Neural cell (in vitro differentiated cells): ENCODE results near the gene ENOSF1. TPM values are rescaled to one million over a fixed set of nuclear protein-coding genes. Genes with fewer than 3 reads are reported as not detected.

Experiments used
- H2AFZ ChIP-seq: fragments of 200-600, 300-800 bp; sonication (generic), shearing (Covaris generic); 2 replicates; pipeline ENCODE4 v1.6.0; 2014; ENCODE audit warnings: low read depth, mild to moderate bottlenecking, antibody characterized with exemption, low read length, moderate library complexity
- H3F3A ChIP-seq: fragments of 200-600 bp; shearing (Covaris generic); 2 replicates; pipeline ENCODE4 v1.6.1; 2016; ENCODE audit warnings: mild to moderate bottlenecking, moderate library complexity, mixed read lengths, antibody characterized with exemption, low read length; ENCODE audit not compliant: insufficient read depth, poor library complexity, severe bottlenecking
- H3K27ac ChIP-seq: fragments of 200-600, 300-800 bp; sonication (generic), shearing (Covaris generic); 2 replicates; pipeline ENCODE4 v1.5.1; 2014; ENCODE audit warnings: mild to moderate bottlenecking, low read length, moderate library complexity
- H3K27me3 ChIP-seq: fragments of 300-800, 200-600 bp; sonication (generic), shearing (Covaris generic); 2 replicates; pipeline ENCODE4 v1.6.0; 2014; ENCODE audit warnings: mild to moderate bottlenecking, low read depth, low read length, moderate library complexity; ENCODE audit not compliant: insufficient read depth
- H3K36me3 ChIP-seq: fragments of 300-800, 200-600 bp; sonication (generic), shearing (Covaris generic); 2 replicates; pipeline ENCODE4 v1.5.1; 2014; ENCODE audit warnings: mild to moderate bottlenecking, antibody characterized with exemption, low read length, moderate library complexity; ENCODE audit not compliant: insufficient read depth
- H3K4me2 ChIP-seq: fragments of 300-800, 200-600 bp; sonication (generic), shearing (Covaris generic); 2 replicates; pipeline ENCODE4 v1.6.0; 2014; ENCODE audit warnings: mild to moderate bottlenecking, low read length
- H3K4me3 ChIP-seq: fragments of 300-800, 200-600 bp; sonication (generic), shearing (Covaris generic); 2 replicates; pipeline ENCODE4 v1.5.1; 2014; ENCODE audit warnings: mild to moderate bottlenecking, low read length, moderate library complexity
- H3K79me2 ChIP-seq: fragments of 200-600 bp; shearing (Covaris generic); replicated peaks from 2 replicates; pipeline ENCODE4 v1.6.0; 2014; ENCODE audit warnings: mild to moderate bottlenecking, low read length, moderate library complexity; ENCODE audit not compliant: insufficient read depth
- H3K9ac ChIP-seq: fragments of 300-800, 200-600 bp; sonication (generic), shearing (Covaris generic); 2 replicates; pipeline ENCODE4 v1.6.1; 2016; ENCODE audit warnings: mild to moderate bottlenecking, low read length, mixed read lengths
- H3K9me2 ChIP-seq: fragments of 200-600 bp; shearing (Covaris generic); 2 replicates; pipeline ENCODE4 v1.6.1; 2016; ENCODE audit warnings: mild to moderate bottlenecking, low read length, mixed read lengths; ENCODE audit not compliant: insufficient read depth
- H3K9me3 ChIP-seq: fragments of 200-600, 300-800 bp; sonication (generic), shearing (Covaris generic); 2 replicates; pipeline ENCODE4 v1.6.1; 2016; ENCODE audit warnings: mild to moderate bottlenecking, mixed run types, low read length, moderate library complexity, mixed read lengths
- H4K20me1 ChIP-seq: fragments of 200-600 bp; shearing (Covaris generic); 2 replicates; pipeline ENCODE4 v1.6.1; 2016; ENCODE audit warnings: mild to moderate bottlenecking, mixed run types; ENCODE audit not compliant: insufficient read depth
- EP300 ChIP-seq: fragments of 450-650 bp; conservative IDR thresholded peaks from 2 replicates; pipeline ENCODE4 v1.6.1; 2014; ENCODE audit warnings: antibody characterized with exemption, mild to moderate bottlenecking, moderate library complexity; ENCODE audit not compliant: poor library complexity, severe bottlenecking
- EZH2 ChIP-seq: fragments of 200-600, 300-800 bp; shearing (Covaris generic), sonication (generic); IDR thresholded peaks from 2 replicates; pipeline ENCODE4 v1.6.1; 2014; ENCODE audit warnings: antibody characterized with exemption, low read length, borderline replicate concordance, mild to moderate bottlenecking; ENCODE audit not compliant: insufficient read depth, poor library complexity, severe bottlenecking
- MXI1 ChIP-seq: fragments of 450-650 bp; conservative IDR thresholded peaks from 2 replicates; pipeline ENCODE4 v1.6.1; 2014; ENCODE audit warnings: antibody characterized with exemption, mild to moderate bottlenecking; ENCODE audit not compliant: poor library complexity, severe bottlenecking
- POLR2AphosphoS5 ChIP-seq: IDR thresholded peaks from 2 replicates; pipeline ENCODE4 v1.6.1; 2012
- RAD21 ChIP-seq: fragments of 450-650 bp; conservative IDR thresholded peaks from 2 replicates; pipeline ENCODE4 v1.6.1; 2014; ENCODE audit warnings: antibody characterized with exemption, mild to moderate bottlenecking, moderate library complexity
- SMC3 ChIP-seq: fragments of 450-650 bp; conservative IDR thresholded peaks from 2 replicates; pipeline ENCODE4 v1.6.1; 2014; ENCODE audit warnings: antibody characterized with exemption, mild to moderate bottlenecking, moderate library complexity; ENCODE audit not compliant: poor library complexity
- TAF1 ChIP-seq: IDR thresholded peaks from 2 replicates; pipeline ENCODE4 v1.6.1; 2012; ENCODE audit warnings: low read depth
- polyA plus RNA-seq: library from polyadenylated mRNA; depleted of rRNA; stranded (reverse); fragments of >200 nt; gene quantifications from 2 replicates; pipeline ENCODE4 v1.2.3, GENCODE V29; 2014
- TF ChIP-seq, protein P1 (sequence below): IDR thresholded peaks from 2 replicates; pipeline ENCODE4 v1.6.1; 2012; ENCODE audit warnings: borderline replicate concordance
- TF ChIP-seq, protein P2 (sequence below): fragments of 450-650 bp; IDR thresholded peaks from 2 replicates; pipeline ENCODE4 v1.5.1; 2014; ENCODE audit warnings: antibody characterized with exemption, mild to moderate bottlenecking, moderate library complexity; ENCODE audit not compliant: poor library complexity, severe bottlenecking

ENOSF1 gene
- polyA plus RNA-seq, 1 donor from 2014 or later = 9.0 TPM

DNA sequence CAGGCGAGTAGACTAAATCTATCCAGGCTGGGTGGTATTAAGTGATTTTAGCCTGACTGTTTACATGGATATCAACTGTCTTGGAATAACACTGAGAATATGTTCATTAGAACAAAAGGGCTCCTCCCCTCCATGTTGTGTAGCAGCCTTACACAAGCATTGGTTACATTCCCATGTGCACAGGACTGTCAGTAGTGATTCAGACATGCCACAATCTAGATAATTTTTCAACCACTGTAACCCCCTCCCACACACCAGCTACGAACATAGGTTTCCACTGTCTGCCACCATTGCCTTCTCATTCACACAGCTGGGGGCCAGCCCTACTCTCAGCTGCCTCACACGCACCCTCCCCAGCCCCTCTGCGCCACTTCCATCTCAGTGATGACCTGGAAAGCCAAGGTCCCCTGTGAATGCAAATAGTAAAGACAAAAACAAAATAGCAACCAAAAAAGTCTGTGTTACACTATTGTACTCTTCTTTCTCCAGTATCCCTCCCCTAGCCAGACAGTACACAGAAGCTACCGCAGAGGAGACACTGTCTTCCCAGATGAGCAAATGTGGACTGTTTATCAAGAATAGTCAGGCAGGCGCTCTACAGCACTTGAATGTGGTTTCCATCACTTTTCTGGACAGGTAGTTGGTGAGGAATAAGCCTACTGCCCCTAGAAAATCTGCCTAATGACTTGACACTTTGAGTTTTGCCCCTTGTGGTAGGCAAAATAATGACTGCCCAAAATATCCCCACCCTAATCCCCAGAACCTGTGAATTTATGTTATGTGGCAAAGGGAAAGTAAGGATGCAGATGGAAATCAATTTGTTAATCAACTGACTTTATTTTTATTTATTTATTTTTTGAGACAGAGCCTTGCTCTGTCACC lies 82.9 kb downstream of the ENOSF1 start:
- no peak for TF ChIP-seq POLR2AphosphoS5
- H4K20me1 ChIP-seq = no peaks in the 10 kb centered on the region
- H2AFZ ChIP-seq = no peak overlapping the region
- no peak overlapping the region for H3K4me2 ChIP-seq
- no peaks in the 10 kb centered on the region for H3K27me3 ChIP-seq
- H3K9me2 ChIP-seq = no peaks in the 10 kb centered on the region
- no peak overlapping the region for H3K4me3 ChIP-seq
- H3K36me3 ChIP-seq = no peaks in the 10 kb centered on the region
- no peak overlapping the region for H3K27ac ChIP-seq
- no peak overlapping the region for H3K9ac ChIP-seq
- H3K9me3 ChIP-seq = no peaks in the 10 kb centered on the region
- H3K79me2 ChIP-seq = no peaks in the 10 kb centered on the region
- no peaks in the 10 kb centered on the region for H3F3A ChIP-seq

DNA sequence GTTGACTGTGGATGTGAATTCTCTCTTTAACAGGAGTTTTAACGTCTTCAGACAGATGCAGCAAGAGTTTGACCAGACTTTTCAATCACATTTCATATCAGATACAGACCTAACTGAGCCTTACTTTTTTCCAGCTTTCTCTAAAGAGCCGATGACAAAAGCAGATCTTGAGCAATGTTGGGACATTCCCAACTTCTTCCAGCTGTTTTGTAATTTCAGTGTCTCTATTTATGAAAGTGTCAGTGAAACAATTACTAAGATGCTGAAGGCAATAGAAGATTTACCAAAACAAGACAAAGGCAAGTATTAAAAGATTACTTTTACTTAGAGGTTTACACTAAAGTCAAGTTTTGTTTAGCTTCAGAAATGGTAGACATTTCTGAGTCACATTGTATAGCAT lies 85.2 kb downstream of the ENOSF1 start:
- no peak overlapping the region for H3K9ac ChIP-seq
- no peaks in the 10 kb centered on the region for H3F3A ChIP-seq
- no peak overlapping the region for H2AFZ ChIP-seq
- H3K36me3 ChIP-seq = no peaks in the 10 kb centered on the region
- no peaks in the 10 kb centered on the region for H3K9me3 ChIP-seq
- no peak overlapping the region for H3K4me2 ChIP-seq
- H3K27ac ChIP-seq = no peak overlapping the region
- no peaks in the 10 kb centered on the region for H3K79me2 ChIP-seq
- no peak for TF ChIP-seq SMC3
- TF ChIP-seq TAF1 = no peak
- TF ChIP-seq EP300 = no peak
- TF ChIP-seq, protein P1, sequence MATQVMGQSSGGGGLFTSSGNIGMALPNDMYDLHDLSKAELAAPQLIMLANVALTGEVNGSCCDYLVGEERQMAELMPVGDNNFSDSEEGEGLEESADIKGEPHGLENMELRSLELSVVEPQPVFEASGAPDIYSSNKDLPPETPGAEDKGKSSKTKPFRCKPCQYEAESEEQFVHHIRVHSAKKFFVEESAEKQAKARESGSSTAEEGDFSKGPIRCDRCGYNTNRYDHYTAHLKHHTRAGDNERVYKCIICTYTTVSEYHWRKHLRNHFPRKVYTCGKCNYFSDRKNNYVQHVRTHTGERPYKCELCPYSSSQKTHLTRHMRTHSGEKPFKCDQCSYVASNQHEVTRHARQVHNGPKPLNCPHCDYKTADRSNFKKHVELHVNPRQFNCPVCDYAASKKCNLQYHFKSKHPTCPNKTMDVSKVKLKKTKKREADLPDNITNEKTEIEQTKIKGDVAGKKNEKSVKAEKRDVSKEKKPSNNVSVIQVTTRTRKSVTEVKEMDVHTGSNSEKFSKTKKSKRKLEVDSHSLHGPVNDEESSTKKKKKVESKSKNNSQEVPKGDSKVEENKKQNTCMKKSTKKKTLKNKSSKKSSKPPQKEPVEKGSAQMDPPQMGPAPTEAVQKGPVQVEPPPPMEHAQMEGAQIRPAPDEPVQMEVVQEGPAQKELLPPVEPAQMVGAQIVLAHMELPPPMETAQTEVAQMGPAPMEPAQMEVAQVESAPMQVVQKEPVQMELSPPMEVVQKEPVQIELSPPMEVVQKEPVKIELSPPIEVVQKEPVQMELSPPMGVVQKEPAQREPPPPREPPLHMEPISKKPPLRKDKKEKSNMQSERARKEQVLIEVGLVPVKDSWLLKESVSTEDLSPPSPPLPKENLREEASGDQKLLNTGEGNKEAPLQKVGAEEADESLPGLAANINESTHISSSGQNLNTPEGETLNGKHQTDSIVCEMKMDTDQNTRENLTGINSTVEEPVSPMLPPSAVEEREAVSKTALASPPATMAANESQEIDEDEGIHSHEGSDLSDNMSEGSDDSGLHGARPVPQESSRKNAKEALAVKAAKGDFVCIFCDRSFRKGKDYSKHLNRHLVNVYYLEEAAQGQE = no peak
- no peak for TF ChIP-seq POLR2AphosphoS5
- TF ChIP-seq RAD21 = no peak
- no peak for TF ChIP-seq EZH2
- TF ChIP-seq, protein P2, sequence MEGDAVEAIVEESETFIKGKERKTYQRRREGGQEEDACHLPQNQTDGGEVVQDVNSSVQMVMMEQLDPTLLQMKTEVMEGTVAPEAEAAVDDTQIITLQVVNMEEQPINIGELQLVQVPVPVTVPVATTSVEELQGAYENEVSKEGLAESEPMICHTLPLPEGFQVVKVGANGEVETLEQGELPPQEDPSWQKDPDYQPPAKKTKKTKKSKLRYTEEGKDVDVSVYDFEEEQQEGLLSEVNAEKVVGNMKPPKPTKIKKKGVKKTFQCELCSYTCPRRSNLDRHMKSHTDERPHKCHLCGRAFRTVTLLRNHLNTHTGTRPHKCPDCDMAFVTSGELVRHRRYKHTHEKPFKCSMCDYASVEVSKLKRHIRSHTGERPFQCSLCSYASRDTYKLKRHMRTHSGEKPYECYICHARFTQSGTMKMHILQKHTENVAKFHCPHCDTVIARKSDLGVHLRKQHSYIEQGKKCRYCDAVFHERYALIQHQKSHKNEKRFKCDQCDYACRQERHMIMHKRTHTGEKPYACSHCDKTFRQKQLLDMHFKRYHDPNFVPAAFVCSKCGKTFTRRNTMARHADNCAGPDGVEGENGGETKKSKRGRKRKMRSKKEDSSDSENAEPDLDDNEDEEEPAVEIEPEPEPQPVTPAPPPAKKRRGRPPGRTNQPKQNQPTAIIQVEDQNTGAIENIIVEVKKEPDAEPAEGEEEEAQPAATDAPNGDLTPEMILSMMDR = no peak
- TF ChIP-seq MXI1 = no peak
- no peaks in the 10 kb centered on the region for H4K20me1 ChIP-seq
- no peaks in the 10 kb centered on the region for H3K27me3 ChIP-seq
- no peaks in the 10 kb centered on the region for H3K9me2 ChIP-seq
- no peak overlapping the region for H3K4me3 ChIP-seq
